HG03135 (cell line): ENCODE results near the gene RAB10.
"Not testable (repeated sequence)": the region's sequence is repeated elsewhere in the genome, so short reads cannot be mapped to it uniquely, and the experiment has no call there.

ENCODE experiments used
- ATAC-seq: cut with Tn5 transposase; IDR thresholded peaks from one replicate; pipeline ENCODE4 v1.9.1; 2021; ENCODE audit warnings: mild to moderate bottlenecking, moderate library complexity; ENCODE audit not compliant: unreplicated experiment

RAB10 gene

DNA sequence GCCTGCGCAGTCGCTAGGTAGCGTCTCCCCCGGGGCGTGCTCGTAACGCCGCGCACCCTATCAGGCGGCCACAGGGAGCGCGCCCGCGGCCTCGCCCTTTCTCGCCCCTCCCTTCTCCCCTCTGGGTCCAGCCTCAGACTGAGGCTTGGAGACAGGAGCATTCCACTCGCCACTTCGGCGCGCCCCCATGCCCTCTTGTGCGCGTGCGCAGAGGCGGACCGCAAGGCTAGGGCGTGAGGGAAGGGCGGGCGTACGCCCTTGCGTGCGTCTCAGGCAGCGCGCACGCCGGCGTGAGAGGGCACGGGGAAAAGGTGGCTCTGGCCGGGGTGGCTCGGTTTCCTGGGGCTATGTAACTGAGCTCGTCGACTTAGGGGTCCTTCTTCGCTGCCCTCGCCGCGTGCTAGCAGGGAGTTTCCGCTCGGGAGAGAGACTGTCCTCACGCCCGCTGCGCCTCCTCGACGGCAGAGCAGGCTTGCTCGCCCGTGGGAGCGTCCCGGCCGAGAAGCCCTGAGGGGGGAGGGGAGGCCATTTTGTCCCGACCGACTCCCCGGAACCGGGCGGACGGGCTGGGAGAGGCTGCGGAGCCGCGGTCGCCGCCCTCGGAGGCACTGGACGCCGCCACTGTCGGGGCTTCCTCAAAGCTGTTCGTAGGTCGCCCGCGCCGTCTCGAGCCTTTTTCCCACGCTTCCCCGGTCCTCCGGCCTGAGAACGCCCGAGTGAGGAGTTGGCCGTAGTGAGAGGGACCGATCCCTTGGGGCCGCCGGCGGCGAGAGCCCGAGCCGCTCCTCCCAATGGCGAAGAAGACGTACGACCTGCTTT is at the start of gene RAB10:
Gene RAB10 (plus strand): TSS at position 267 of the 819 bp plus-strand sequence. CDS start 525 bp downstream, at position 792.
- ATAC-seq, result peak; percentile 93

DNA sequence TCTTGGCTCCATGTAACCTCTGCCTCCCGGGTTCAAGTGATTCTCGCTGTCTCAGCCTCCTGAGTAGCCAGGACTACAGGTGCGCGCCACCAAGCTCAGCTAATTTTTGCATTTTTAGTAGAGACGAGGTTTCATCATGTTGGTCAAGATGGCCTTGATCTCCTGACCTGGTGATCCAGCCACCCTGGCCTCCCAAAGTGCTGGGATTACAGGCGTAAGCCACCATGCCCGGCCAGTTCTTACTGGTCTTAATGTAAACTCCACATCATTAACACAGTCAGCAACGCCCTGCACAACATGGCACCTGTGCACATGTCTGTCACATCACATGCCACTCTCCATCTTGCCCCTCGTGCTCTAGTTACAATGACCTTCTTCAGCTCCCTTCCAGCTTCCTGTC is 45.8 kb upstream of the RAB10 start:
- ATAC-seq, result no peak

DNA sequence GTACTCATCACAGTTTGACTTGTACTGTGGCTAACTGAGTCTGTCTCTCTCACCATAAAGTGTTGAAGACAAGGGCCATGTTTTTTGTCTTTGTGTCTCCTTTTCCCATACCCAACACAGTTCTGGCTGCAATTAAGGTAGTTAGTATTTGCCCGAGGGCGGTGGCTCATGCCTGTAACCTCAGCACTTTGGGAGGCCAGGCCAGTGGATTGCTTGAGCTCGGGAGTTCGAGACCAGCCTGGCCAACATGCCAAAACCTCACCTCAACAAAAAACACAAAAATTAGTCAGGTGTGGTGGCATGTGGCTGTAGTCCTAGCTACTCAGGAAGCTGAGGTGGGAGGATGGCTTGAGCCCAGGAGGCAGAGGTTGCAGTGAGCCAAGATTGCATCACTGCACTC is 44.7 kb upstream of the RAB10 start:
- no peak for ATAC-seq

DNA sequence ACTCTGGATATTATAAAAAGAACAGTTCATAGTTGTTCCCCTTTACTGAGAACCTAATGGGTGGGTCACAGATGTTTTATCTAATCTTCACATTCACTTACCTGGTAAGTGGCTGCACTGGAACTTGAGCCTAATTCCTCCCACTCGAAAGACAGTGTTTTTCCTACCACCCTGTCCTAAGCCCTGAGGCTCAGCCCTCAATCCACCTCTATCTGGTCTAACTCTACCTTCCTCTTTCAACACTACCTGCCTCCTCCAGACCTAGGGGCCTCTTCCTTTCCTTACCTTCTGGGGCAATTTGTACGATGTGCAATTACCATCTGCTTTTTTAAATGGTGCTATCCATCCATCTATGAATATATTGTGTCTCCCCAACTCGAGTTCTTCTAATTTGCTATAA is 41.9 kb upstream of the RAB10 start:
- no peak for ATAC-seq

DNA sequence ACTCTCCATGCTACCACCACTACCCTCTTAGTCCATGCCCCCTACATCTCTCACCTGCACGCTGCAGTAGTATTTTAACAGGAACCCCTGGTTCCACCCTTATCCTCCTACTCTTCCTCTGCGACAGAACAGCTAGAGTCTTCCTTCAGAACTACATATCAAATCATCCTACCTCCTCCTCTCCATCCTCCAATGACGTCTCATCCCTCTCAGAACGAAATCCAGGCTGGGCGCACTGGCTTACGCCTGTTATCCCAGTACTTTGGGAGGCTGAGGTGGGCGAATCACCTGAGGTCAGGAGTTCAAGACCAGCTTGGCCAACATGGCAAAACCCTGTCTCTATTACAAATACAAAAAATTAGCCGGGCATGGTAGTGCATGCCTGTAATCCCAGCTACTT is 41.3 kb upstream of the RAB10 start:
- no peak for ATAC-seq

DNA sequence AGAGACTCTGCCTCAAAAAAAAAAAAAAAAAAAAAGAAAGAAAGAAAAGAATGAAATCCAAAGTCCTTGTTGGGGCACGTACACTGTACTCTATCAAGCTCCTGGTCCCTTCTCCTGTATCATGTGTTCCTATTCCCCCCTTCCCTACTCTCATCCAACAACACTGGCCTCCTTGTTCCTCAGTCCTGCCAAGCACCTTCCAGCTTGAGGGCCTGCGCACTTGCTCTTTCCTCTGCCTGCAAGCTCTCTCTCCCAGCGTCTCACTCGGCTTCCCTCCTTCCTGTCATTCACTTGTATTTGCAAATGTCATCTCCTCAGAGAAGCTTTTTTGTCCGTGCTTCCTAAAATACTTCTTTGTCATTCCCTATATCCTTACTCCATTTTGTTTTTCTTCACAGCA is 40.8 kb upstream of the RAB10 start:
- ATAC-seq, result no peak

DNA sequence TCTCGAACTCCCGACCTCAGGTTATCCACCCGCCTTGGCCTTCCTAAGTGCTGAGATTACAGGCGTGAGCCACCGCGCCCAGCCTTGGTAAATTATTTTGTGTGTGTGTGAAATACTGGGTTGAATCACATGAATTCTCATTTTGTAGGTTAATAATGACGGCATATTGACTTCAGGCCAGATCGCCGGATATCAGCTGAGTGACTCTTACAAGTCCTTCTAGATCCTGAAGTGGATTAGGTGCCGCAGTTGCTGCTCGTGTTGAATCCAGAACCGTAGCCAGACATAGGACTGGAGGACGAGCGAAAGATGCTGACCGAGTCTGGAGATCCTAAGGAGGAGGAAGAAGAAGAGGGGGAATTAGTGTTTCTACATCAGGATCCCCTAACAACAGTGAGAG is 39.4 kb upstream of the RAB10 start:
- ATAC-seq, result no peak

DNA sequence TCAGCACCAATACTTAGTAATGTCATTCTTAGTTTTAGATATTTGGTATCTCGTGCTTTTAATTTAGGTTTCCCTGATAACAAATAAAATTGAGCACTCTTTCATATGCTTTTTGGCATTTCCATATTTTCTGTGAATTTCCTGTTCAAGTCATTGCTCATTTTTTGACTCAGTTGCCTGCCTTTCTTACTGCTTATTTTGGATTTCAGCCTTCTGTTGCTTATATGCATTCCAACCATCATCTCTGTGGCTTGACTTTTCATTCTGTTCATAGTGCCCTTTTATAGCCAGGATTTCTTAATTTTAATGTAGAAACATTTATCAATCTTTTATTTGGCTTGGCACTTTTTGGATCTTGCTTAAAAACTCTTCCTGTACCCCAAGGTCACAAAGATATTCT is 37.0 kb upstream of the RAB10 start:
- ATAC-seq, result no peak

DNA sequence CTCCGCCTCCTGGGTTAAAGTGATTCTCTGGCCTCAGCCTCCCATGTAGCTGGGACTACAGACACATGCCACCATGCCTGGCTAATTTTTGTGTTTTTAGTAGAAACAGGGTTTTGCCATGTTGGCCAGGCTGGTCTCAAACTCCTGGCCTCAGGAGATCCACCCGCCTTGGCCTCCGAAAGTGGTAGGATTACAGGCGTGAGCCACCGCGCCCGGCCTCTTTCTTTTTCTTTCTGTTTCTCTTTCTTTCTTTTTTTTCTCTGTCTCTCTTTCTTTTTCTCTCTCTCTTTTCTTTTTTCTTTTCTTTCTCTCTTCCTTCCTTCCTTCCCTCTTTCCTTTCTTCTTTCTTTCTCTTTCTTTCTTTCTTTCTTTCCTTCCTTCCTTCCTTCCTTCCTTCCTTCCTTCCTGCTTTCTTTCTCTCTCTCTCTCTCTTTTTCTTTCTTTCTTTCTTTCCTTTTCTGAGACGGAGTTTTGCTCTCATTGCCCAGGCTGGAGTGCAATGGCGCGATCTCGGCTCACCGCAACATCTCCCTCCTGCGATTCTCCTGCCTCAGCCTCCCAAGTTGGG is 35.0 kb upstream of the RAB10 start:
- ATAC-seq, result not testable (repeated sequence)

DNA sequence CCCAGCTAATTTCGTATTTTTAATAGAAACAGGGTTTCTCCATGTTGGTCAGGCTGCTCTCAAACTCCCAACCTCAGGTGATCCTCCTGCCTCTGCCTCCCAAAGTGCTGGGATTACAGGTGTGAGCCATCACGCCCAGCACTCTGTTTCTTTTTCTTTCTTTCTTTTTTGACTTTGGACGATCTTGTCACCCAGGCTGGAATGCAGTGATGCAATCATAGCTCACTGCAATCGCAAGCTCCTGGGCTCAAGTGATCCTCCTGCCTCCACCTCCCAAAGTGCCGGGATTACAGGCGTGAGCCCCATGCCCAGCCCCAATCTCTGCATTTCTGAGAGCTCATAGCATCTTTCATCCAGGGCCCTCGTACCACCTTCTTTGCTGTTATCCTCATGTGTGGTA is 34.5 kb upstream of the RAB10 start:
- not testable (repeated sequence) for ATAC-seq

DNA sequence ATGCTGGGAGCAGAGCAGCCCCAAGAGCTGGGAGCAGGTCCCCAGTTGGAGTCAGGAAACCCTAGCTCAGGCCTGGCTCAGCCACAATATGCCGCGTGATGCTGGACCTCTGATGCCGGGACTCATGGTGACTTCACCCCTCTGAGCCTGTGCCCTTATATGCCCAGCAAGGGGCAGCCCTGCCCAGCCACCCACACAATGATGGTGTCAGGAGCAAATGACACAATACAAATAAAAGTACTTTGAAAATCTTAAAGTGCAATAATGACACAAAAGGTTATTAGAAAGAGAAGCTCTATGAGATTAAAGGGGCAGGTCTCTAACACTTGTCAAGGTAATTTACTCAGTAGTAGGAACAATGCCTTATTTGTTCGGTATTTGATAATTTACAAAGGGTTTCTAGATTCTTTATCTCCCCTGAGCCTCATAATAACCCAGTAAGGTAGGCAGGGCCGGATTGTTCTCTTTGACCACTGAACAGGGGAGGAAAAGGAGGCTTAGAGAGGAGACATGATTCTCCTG is 33.3 kb upstream of the RAB10 start:
- no peak for ATAC-seq

DNA sequence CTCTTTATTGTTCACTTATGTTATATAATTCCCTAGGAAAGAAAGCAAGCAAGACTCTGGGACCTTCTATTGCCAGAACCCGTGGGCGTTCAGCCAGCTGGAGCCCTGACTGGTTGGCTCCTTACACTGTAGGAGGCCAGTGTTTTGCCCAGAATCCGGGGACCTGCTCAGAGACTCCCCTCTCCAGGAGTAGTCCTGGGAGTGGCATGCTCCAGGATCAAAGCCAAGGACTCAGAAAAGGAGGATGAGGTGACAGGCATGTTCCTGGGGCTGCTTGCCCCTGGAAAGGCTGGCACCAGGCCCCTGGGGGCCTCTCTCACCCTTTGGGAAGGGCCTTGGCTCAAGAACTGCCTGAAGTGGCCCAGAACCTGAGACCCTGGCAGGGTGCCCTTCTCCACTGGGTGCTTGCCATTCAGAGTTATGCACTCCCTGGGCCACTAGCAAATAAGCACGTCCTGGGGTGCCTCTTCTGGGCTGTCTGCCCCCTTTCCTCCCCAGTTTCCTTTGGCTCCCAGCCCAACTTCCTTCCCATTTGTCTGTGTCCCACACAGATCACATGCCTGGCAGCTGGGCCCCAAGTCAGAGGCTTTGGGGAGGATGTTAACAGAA is 32.0 kb upstream of the RAB10 start:
- ATAC-seq, result no peak

DNA sequence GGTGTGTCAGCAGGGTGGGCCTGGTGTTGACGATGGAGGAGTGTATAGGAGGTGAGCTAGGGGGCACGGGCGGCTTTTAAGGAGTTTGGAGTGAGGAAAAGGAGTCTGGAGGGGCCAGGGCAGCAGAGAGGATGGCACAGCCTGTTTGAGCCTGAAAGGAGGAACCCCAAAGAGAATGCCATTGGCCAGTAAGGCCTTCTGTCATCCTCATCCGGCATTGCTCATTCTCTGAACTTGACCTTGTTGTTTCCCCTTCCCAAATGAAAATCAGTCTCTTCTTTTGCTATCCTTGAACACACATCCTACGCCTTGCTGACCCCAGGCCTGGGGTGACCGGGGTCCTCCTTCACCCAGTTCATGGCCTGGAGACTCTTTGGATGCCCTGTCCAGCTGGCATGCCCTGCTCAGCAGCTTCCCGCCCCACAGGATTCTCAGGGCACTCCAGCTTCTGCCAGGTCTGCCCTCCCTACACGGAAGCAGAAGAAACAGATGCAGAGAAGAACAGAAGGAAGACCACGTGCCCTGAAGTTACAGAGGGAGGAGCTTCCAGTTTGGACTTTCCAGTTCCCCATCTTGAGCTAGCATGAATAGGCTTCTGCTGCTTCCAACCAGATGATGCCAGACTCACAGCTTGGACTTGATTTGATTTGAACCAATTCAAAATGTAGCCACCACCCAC is 31.1 kb upstream of the RAB10 start:
- ATAC-seq, result no peak

DNA sequence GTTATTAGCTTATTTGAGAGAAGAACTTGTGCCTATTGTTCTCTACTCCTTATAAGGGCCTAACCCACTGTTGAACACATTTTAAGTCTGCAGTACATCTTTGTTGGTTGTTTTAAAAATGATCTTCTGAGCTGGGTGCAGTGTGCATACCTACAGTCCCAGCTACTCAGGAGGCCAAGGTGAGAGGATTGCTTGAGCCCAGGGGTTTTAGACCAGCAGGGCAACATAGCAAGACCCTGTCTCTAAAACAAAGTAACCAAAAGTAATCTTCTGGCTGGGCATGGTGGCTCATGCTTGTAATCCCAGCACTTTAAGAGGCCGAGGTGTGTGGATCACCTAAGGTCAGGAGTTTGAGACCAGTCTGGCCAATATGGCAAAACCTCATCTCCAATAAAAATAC is 25.8 kb upstream of the RAB10 start:
- no peak for ATAC-seq

DNA sequence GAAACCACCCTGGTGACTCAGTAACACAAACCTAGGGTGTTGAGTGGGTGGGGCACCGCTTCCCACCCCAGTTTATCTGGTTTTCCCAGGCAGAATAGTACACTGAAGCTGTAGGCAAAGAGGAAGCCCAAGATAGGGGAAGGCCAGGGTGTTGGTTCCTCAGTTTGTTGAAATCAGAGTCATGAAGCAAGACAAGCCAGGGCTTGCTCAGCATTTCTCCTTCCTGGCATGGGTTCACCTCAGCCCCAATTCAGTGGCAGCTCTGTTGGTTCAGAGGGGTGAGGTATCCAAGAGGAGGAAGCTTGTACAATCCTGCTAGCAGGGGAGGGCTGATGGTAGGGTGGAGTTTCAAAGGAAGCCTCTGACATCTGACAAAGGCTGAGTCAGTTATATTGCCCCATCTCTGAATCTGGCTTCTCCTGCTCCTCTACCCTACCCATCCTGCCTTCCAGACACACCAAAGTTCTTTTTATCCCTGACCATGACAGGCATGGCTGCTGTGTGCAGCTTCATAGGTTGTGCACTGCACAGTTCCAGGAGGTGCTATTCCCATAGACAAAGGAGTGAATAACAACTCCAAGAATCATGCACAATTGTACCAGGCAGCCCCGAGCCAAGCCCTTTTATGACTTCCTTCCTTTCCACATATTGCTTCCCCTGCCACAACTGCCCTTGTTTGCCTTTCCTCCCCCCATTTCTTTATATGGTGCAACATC is 24.9 kb upstream of the RAB10 start:
- ATAC-seq, result no peak

DNA sequence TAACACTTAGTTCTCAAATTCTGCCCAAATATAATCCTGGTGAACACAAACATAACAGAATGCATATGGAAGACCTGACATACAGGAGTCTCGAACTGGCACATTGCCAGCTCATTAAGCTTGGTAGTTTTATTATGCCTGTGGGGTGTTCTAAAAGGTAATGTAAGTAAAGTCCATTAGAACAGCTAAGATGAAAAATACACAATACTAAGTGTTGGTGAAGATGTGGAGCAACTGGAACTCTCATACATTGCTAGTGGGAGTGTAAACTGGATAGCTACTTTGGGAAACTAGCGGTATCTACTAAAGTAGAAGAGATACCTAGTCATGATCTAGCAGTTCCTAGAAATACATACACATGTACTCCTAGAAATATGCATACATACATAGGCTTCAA is 24.3 kb upstream of the RAB10 start:
- no peak for ATAC-seq

DNA sequence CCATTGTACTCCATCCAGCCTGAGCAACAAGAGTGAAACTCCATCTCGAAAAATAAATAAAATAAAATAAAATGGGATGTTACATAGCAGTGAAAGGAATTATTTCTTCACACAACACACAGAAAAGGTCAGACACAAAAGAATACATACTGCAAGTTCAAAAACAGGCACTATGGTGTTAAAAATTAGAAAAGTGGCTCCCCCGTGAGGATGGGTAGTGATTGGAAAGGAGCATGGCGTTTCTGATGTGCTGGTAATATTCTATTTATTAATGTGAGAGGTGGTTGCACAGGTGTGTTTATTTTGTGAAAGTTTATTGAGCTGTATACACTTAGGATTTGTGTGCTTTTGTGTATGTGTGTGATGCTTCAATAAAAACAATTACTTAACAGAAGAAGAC is 22.9 kb upstream of the RAB10 start:
- ATAC-seq, result no peak

DNA sequence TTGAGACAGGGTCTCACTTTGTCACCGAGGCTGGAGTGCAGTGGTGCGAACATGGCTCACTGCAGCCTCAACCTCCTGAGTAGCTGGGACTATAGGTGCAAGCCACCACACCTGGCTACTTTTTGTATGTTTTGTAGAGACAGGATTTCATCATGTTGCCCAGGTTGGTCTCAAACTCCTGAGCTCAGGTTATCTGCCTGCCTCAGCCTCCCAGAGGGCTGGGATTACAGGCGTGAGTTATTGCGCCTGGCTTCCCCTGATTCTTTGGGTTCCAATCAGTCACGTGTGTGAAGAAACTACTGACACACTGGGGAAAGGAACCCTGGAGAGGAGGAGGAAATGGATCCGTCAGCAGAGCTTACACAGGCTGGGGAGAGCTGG is 22.3 kb upstream of the RAB10 start:
- ATAC-seq, result no peak

DNA sequence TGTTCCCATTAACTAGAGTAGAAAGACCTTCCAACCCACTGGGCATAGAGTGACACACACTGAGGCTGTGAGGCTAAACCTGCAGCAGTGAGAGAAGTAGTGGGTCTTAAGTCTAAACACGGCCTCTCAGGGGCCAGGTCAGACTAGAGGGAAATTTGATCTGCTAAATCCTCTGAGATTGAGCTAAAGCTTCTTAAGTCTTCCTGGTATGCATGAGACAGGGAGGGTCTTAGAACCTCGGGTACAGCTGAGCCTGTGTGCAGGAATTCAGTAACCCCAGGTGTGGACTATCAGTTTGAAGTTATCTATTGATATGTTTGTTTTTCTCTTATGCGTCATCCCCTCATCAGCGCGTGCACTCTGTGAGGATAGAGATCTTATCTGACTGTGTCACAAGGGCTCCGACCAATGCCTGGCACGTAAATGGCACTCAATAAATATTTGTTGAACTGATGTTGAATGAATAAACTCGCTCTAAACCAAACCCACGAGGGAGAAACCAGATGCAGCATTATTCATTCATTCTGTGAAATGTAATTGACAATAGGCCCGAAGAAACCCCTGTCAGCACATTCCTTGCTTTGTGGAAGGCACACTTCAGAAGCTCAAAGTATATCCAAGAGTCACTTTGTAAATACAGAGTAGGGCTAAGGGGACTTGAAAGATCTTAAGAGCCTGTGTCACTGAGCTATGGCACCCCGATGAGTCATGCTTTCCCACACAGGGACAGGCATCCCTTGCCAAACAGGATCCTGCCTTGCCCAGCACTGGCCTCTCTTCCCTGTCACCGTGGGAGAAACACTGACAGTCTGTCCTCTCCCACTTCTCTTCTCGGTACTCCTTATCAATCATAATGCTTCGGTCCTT is 21.7 kb upstream of the RAB10 start:
- ATAC-seq, result no peak

DNA sequence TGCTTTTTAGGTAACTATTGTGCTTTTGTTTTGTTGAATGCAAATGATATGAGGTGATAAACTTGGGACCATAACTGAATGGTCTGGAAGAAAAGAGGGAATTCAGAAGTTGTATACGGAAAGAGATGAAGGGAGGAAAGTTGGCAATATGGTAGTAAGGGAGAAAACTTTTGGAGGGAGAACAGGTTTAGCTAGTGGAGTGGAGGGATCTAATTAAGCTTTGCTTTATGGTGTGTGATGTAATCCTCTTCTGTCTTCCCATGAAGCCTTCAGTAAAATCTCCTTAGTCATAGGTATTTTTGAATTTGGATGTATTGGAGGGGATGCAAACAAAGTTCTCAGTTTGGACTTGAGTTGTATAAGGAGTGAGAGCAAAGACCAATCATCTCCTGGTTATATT is 20.2 kb upstream of the RAB10 start:
- ATAC-seq, result no peak
